ENCODE results near the gene ZNF622.
A peak's percentile ranks its signal among the peaks of the same experiment; 100 is the strongest.

ZNF622 gene

DNA sequence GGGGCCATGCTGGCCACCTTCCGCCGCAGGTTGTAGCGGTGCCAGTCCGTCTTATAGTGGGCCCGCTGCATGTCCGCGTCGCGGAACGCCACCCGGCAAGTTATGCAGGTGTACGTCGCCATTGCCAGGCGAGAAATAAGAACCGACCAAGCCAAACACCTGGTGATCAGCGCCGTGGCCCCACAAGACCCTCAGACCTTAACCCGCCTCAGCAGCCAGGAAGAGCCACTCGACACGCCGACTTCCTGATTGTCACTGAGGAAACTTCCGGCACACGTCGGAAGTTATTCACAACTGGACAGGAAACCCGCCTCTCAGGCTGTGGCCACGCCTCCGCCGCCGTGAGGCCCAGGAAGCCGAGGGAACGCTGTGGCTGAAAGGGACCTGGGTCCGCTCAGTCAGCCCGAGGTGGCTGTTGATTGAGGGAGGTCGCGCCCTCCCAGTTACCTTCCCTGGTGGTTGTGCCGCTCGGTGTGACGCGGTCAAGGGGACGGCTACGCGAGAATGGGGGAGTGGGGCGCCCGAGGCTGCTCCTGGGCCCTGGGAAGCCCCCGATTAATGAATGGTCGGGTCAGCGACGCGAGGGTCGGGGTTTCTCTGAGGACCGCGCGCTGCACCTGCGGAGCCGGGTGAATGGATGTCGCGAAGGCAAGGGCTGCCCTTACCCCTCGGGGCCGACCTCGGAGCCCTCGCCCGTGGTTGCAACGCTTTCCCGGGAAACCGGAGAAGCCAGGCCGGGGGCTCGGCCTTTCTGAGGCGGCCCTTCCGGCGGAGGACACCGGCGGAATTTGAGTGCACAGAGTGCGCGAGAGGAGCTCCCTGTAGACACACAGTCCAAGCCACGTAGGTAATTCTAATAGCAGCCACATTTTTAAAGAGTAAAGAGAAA, at the start of gene ZNF622 (continued):
- TF ChIP-seq, protein P1, sequence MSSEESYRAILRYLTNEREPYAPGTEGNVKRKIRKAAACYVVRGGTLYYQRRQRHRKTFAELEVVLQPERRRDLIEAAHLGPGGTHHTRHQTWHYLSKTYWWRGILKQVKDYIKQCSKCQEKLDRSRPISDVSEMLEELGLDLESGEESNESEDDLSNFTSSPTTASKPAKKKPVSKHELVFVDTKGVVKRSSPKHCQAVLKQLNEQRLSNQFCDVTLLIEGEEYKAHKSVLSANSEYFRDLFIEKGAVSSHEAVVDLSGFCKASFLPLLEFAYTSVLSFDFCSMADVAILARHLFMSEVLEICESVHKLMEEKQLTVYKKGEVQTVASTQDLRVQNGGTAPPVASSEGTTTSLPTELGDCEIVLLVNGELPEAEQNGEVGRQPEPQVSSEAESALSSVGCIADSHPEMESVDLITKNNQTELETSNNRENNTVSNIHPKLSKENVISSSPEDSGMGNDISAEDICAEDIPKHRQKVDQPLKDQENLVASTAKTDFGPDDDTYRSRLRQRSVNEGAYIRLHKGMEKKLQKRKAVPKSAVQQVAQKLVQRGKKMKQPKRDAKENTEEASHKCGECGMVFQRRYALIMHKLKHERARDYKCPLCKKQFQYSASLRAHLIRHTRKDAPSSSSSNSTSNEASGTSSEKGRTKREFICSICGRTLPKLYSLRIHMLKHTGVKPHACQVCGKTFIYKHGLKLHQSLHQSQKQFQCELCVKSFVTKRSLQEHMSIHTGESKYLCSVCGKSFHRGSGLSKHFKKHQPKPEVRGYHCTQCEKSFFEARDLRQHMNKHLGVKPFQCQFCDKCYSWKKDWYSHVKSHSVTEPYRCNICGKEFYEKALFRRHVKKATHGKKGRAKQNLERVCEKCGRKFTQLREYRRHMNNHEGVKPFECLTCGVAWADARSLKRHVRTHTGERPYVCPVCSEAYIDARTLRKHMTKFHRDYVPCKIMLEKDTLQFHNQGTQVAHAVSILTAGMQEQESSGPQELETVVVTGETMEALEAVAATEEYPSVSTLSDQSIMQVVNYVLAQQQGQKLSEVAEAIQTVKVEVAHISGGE (tag by site-specific recombination; conservative IDR thresholded peaks at IDR 0.05; ENCODE audit: low read depth): peak; percentile 99
- TF ChIP-seq ZNF621 (tag by site-specific recombination; IDR thresholded peaks at IDR 0.05) (no peak), ZNF623 (tag by site-specific recombination; IDR thresholded peaks at IDR 0.05) (0 out of 2 replicates have a peak, but pooled peaks have one; percentile 14), TCF7L2 (IDR thresholded peaks at IDR 0.05; ENCODE audit: borderline replicate concordance, low read depth, low read length) (no peak), KLF9 (tag by site-specific recombination; IDR thresholded peaks at IDR 0.05; ENCODE audit: low read depth) (peak; percentile 86), KLF10 (tag by site-specific recombination; IDR thresholded peaks at IDR 0.05) (peak; percentile 78), SP7 (tag by site-specific recombination; IDR thresholded peaks at IDR 0.05) (peak; percentile 73), IKZF3 (tag by site-specific recombination; IDR thresholded peaks at IDR 0.05) (0 out of 2 replicates have a peak, but pooled peaks have one; percentile 9), ZBTB17 (tag by site-specific recombination; IDR thresholded peaks at IDR 0.05) (peak; percentile 80), SETDB1 (IDR thresholded peaks at IDR 0.05; ENCODE audit: insufficient read length, low read length) (no peak), ZSCAN16 (tag by site-specific recombination; IDR thresholded peaks at IDR 0.05) (0 out of 2 replicates have a peak, but pooled peaks have one; percentile 16), ZBTB8A (tag by site-specific recombination; IDR thresholded peaks at IDR 0.05) (peak; percentile 39; the same call in 1 of the 2 replicates), YY2 (tag by site-specific recombination; IDR thresholded peaks at IDR 0.05) (peak; percentile 9; the same call in 1 of the 2 replicates), KLF8 (tag by site-specific recombination; IDR thresholded peaks at IDR 0.05) (peak; percentile 52), ZNF629 (tag by site-specific recombination; IDR thresholded peaks at IDR 0.05) (peak; percentile 75), ZNF501 (tag by site-specific recombination; IDR thresholded peaks at IDR 0.05) (peak; percentile 94), GLIS2 (tag by site-specific recombination; IDR thresholded peaks at IDR 0.05) (peak; percentile 86), ZIC2 (tag by site-specific recombination; IDR thresholded peaks at IDR 0.05) (peak; percentile 27; the same call in 1 of the 2 replicates), ZNF175 (tag by site-specific recombination; IDR thresholded peaks at IDR 0.05) (no peak), KLF1 (tag by site-specific recombination; IDR thresholded peaks at IDR 0.05) (0 out of 2 replicates have a peak, but pooled peaks have one; percentile 9), WT1 (tag by site-specific recombination; IDR thresholded peaks at IDR 0.05) (no peak), ZXDB (tag by site-specific recombination; IDR thresholded peaks at IDR 0.05) (peak; percentile 84), SP2 (tag by site-specific recombination; IDR thresholded peaks at IDR 0.05) (peak; percentile 92)
- TF ChIP-seq, protein P2, sequence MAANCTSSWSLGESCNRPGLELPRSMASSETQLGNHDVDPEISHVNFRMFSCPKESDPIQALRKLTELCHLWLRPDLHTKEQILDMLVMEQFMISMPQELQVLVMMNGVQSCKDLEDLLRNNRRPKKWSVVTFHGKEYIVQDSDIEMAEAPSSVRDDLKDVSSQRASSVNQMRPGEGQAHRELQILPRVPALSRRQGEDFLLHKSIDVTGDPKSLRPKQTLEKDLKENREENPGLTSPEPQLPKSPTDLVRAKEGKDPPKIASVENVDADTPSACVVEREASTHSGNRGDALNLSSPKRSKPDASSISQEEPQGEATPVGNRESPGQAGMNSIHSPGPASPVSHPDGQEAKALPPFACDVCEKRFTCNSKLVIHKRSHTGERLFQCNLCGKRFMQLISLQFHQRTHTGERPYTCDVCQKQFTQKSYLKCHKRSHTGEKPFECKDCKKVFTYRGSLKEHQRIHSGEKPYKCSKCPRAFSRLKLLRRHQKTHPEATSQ (tag by site-specific recombination; IDR thresholded peaks at IDR 0.05): 0 out of 2 replicates have a peak, but pooled peaks have one; percentile 18
- TF ChIP-seq, protein P3, sequence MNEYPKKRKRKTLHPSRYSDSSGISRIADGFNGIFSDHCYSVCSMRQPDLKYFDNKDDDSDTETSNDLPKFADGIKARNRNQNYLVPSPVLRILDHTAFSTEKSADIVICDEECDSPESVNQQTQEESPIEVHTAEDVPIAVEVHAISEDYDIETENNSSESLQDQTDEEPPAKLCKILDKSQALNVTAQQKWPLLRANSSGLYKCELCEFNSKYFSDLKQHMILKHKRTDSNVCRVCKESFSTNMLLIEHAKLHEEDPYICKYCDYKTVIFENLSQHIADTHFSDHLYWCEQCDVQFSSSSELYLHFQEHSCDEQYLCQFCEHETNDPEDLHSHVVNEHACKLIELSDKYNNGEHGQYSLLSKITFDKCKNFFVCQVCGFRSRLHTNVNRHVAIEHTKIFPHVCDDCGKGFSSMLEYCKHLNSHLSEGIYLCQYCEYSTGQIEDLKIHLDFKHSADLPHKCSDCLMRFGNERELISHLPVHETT (tag by site-specific recombination; IDR thresholded peaks at IDR 0.05): peak; percentile 60
- TF ChIP-seq, protein P4, sequence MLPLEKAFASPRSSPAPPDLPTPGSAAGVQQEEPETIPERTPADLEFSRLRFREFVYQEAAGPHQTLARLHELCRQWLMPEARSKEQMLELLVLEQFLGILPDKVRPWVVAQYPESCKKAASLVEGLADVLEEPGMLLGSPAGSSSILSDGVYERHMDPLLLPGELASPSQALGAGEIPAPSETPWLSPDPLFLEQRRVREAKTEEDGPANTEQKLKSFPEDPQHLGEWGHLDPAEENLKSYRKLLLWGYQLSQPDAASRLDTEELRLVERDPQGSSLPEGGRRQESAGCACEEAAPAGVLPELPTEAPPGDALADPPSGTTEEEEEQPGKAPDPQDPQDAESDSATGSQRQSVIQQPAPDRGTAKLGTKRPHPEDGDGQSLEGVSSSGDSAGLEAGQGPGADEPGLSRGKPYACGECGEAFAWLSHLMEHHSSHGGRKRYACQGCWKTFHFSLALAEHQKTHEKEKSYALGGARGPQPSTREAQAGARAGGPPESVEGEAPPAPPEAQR (tag by site-specific recombination; IDR thresholded peaks at IDR 0.05): no peak
- TF ChIP-seq, protein P5, sequence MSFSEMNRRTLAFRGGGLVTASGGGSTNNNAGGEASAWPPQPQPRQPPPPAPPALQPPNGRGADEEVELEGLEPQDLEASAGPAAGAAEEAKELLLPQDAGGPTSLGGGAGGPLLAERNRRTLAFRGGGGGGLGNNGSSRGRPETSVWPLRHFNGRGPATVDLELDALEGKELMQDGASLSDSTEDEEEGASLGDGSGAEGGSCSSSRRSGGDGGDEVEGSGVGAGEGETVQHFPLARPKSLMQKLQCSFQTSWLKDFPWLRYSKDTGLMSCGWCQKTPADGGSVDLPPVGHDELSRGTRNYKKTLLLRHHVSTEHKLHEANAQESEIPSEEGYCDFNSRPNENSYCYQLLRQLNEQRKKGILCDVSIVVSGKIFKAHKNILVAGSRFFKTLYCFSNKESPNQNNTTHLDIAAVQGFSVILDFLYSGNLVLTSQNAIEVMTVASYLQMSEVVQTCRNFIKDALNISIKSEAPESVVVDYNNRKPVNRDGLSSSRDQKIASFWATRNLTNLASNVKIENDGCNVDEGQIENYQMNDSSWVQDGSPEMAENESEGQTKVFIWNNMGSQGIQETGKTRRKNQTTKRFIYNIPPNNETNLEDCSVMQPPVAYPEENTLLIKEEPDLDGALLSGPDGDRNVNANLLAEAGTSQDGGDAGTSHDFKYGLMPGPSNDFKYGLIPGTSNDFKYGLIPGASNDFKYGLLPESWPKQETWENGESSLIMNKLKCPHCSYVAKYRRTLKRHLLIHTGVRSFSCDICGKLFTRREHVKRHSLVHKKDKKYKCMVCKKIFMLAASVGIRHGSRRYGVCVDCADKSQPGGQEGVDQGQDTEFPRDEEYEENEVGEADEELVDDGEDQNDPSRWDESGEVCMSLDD (tag by site-specific recombination; IDR thresholded peaks at IDR 0.05): peak; percentile 48; the same call in 1 of the 2 replicates
- TF ChIP-seq, protein P6, sequence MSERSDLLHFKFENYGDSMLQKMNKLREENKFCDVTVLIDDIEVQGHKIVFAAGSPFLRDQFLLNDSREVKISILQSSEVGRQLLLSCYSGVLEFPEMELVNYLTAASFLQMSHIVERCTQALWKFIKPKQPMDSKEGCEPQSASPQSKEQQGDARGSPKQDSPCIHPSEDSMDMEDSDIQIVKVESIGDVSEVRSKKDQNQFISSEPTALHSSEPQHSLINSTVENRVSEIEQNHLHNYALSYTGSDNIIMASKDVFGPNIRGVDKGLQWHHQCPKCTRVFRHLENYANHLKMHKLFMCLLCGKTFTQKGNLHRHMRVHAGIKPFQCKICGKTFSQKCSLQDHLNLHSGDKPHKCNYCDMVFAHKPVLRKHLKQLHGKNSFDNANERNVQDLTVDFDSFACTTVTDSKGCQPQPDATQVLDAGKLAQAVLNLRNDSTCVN (tag by site-specific recombination; optimal IDR thresholded peaks at IDR 0.05): peak; percentile 43

All from HEK293 (cell line).